Hepatocyte (in vitro differentiated cells): Measurements from ENCODE around the gene ETFDH. TPM values are rescaled to one million over a fixed set of nuclear protein-coding genes. Genes with fewer than 3 reads are reported as not detected.
A peak's percentile ranks its signal among the peaks of the same experiment; 100 is the strongest.

Experiments used
- DNase-seq: peaks from one replicate; pipeline ENCODE4 v3.0.0-alpha.2; 2016; ENCODE audit warnings: low spot score
- H2AFZ ChIP-seq: fragments of 200-600 bp; sonication (generic); 2 replicates; pipeline ENCODE4 v1.6.0; 2016; ENCODE audit warnings: antibody characterized with exemption, mild to moderate bottlenecking
- H3K27ac ChIP-seq: fragments of 200-600 bp; sonication (generic); 2 replicates; pipeline ENCODE4 v1.5.1; 2016; ENCODE audit warnings: mild to moderate bottlenecking
- H3K27me3 ChIP-seq: fragments of 200-600 bp; sonication (generic); 2 replicates; pipeline ENCODE4 v1.6.1; 2016
- H3K36me3 ChIP-seq: fragments of 200-600 bp; sonication (generic); replicated peaks from 2 replicates; pipeline ENCODE4 v1.5.1; 2016; ENCODE audit warnings: low read depth; ENCODE audit not compliant: insufficient read depth
- H3K4me1 ChIP-seq: fragments of 200-600 bp; sonication (generic); 2 replicates; pipeline ENCODE4 v1.5.1; 2016; ENCODE audit warnings: mild to moderate bottlenecking, moderate library complexity; ENCODE audit not compliant: insufficient read depth
- H3K4me2 ChIP-seq: fragments of 200-600 bp; sonication (generic); 2 replicates; pipeline ENCODE4 v1.6.0; 2016
- H3K4me3 ChIP-seq: fragments of 200-600 bp; sonication (generic); 2 replicates; pipeline ENCODE4 v1.5.1; 2016; ENCODE audit warnings: mild to moderate bottlenecking
- H3K79me2 ChIP-seq: fragments of 200-600 bp; sonication (generic); 2 replicates; pipeline ENCODE4 v1.6.0; 2017; ENCODE audit warnings: mild to moderate bottlenecking
- H3K9me2 ChIP-seq: fragments of 200-600 bp; sonication (generic); replicated peaks from 2 replicates; pipeline ENCODE4 v1.6.0; 2017; ENCODE audit warnings: mild to moderate bottlenecking; ENCODE audit not compliant: insufficient read depth
- H3K9me3 ChIP-seq: fragments of 200-600 bp; sonication (generic); 2 replicates; pipeline ENCODE4 v1.5.1; 2016; ENCODE audit warnings: low read depth, mild to moderate bottlenecking
- H4K20me1 ChIP-seq: fragments of 200-600 bp; sonication (generic); 2 replicates; pipeline ENCODE4 v1.6.0; 2016; ENCODE audit warnings: mild to moderate bottlenecking; ENCODE audit not compliant: insufficient read depth, poor library complexity, severe bottlenecking
- EZH2 ChIP-seq: fragments of 200-600 bp; sonication (generic); IDR thresholded peaks from 2 replicates; pipeline ENCODE4 v1.6.1; 2016; ENCODE audit warnings: antibody characterized with exemption, mild to moderate bottlenecking, borderline replicate concordance
- EZH2phosphoT487 ChIP-seq: fragments of 200-600 bp; sonication (generic); IDR thresholded peaks from one replicate; pipeline ENCODE4 v1.6.1; 2018; ENCODE audit warnings: antibody characterized with exemption, mild to moderate bottlenecking, low read depth, moderate library complexity; ENCODE audit not compliant: unreplicated experiment, severe bottlenecking
- WGBS: methylation state at CpG from one replicate; pipeline ENCODE4 v1.1.6; 2016; ENCODE audit warnings: low lambda C conversion rate; ENCODE audit errors: missing lambda C conversion rate; 5-methylcytosine and 5-hydroxymethylcytosine counted together
- polyA plus RNA-seq: library from polyadenylated mRNA; unstranded; fragments of >200 nt; fragmentation: Nextera tagmentation; extraction: Ambion mirVana; gene quantifications from 2 replicates; pipeline ENCODE4 v1.2.1, GENCODE V29; 2016
- total RNA-seq: library from RNA; depleted of rRNA; stranded (reverse); fragments of >200 nt; gene quantifications from 2 replicates; pipeline ENCODE4 v1.2.3, GENCODE V29; 2014
- TF ChIP-seq, protein P1 (sequence below): fragments of 200-600 bp; sonication (generic); IDR thresholded peaks from 2 replicates; pipeline ENCODE4 v1.5.1; 2016; ENCODE audit warnings: antibody characterized with exemption, mild to moderate bottlenecking; ENCODE audit not compliant: poor library complexity

The ETFDH gene
- total and polyA plus RNA-seq, 2 experiments from 2014 or later = 31.4 to 38.4 TPM

- DNase-seq = no peak
- H3K79me2 ChIP-seq = no peaks in the 10 kb centered on the region
- TF ChIP-seq EZH2phosphoT487 = no peak
- TF ChIP-seq, protein P1, sequence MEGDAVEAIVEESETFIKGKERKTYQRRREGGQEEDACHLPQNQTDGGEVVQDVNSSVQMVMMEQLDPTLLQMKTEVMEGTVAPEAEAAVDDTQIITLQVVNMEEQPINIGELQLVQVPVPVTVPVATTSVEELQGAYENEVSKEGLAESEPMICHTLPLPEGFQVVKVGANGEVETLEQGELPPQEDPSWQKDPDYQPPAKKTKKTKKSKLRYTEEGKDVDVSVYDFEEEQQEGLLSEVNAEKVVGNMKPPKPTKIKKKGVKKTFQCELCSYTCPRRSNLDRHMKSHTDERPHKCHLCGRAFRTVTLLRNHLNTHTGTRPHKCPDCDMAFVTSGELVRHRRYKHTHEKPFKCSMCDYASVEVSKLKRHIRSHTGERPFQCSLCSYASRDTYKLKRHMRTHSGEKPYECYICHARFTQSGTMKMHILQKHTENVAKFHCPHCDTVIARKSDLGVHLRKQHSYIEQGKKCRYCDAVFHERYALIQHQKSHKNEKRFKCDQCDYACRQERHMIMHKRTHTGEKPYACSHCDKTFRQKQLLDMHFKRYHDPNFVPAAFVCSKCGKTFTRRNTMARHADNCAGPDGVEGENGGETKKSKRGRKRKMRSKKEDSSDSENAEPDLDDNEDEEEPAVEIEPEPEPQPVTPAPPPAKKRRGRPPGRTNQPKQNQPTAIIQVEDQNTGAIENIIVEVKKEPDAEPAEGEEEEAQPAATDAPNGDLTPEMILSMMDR = no peak
- TF ChIP-seq EZH2 = no peak
- peaks cover 4% of the 10 kb centered on the region for H3K27me3 ChIP-seq
- 73% methylated on average over 1 of the region's 1 CpG for WGBS
- no peaks in the 10 kb centered on the region for H4K20me1 ChIP-seq
- no peak overlapping the region for H3K4me3 ChIP-seq
- no peaks in the 10 kb centered on the region for H3K36me3 ChIP-seq
- no peak overlapping the region for H2AFZ ChIP-seq
- H3K27ac ChIP-seq = no peak overlapping the region
- H3K4me1 ChIP-seq = no peaks in the 10 kb centered on the region
- H3K9me2 ChIP-seq = no peaks in the 10 kb centered on the region
- no peaks in the 10 kb centered on the region for H3K9me3 ChIP-seq
- no peak overlapping the region for H3K4me2 ChIP-seq
Measured at GRCh38 chr4:158728236-158728635, 56.1 kb downstream of the ETFDH start.

DNA sequence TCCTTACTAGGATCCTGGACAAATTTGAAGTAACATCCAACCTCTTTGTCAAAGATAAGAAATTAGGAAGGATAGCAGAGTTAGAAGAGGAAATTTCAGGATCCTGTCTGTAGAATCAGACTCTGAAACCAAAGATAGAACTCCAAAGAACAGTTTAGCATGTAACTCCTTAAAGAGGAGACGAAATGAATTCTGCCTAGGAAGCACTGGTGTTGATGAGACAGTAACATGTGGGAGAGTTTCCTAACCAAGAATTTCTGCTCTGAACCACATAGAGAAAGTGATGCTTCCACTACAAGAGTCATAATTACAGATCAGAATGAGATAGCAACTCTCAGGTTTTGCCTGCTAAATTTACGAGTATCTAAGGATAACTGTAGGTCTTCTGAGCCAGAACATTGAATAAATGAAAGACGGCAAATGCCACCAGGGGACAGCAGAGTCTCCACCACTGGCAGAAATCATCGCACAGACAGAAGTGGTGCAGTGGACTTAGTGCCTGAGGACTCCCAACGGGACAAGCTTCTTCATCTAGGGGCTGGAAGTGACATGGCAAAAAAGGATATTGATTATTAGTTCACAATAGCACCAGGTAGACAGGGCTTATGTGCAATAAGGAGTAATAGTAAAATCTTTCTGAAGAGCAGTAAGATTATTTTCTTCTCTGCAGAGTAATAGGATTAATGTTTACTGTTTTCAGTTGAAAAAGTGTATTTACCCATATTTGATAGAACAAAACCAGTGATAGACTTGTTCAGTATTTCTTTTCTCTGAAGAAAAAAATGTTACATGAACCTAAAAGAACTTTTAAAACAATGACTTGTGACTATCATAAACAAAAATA is 57.8 kb downstream of the ETFDH start:
- peak; percentile 77 for DNase-seq
- Histone ChIP-seq H4K20me1 (no peaks in the 10 kb centered on the region), H3K27ac (no peak overlapping the region), H3K4me3 (no peak overlapping the region), H3K4me2 (no peak overlapping the region), H3K27me3 (peaks cover 4% of the 10 kb centered on the region), H2AFZ (no peak overlapping the region), H3K9me2 (no peaks in the 10 kb centered on the region), H3K79me2 (no peaks in the 10 kb centered on the region), H3K36me3 (no peaks in the 10 kb centered on the region), H3K4me1 (no peaks in the 10 kb centered on the region), H3K9me3 (no peaks in the 10 kb centered on the region)
- WGBS = 30% methylated on average over 5 of the region's 5 CpGs
- no peak for TF ChIP-seq EZH2phosphoT487
- TF ChIP-seq, protein P1 = peak; percentile 77

GRCh38 chr4:158738866-158739265 is 66.8 kb downstream of the ETFDH start:
- Histone ChIP-seq H3K4me2 (no peak overlapping the region), H3K9me3 (no peaks in the 10 kb centered on the region), H3K4me3 (no peak overlapping the region), H3K4me1 (no peaks in the 10 kb centered on the region), H3K79me2 (no peaks in the 10 kb centered on the region), H3K27me3 (no peaks in the 10 kb centered on the region), H2AFZ (no peak overlapping the region), H4K20me1 (no peaks in the 10 kb centered on the region), H3K9me2 (no peaks in the 10 kb centered on the region), H3K27ac (no peak overlapping the region), H3K36me3 (no peaks in the 10 kb centered on the region)
- TF ChIP-seq, protein P1 = no peak
- no peak for TF ChIP-seq EZH2phosphoT487
- TF ChIP-seq EZH2 = no peak
- no peak for DNase-seq
- WGBS = 98% methylated on average over 2 of the region's 2 CpGs
